SIG-M5 (cell line): ENCODE data around the gene OR51B5.
"Not testable (repeated sequence)": the region's sequence is repeated elsewhere in the genome, so short reads cannot be mapped to it uniquely, and the experiment has no call there.

Experiments
- DNase-seq: peaks from one replicate; lab custom pipeline; 2025; lab: John Stamatoyannopoulos, UW

Gene OR51B5

GRCh38 chr11:5343474-5344335 is at the start of gene OR51B5:
OR51B5 (minus strand) TSS chr11:5343524; CDS start chr11:5343524, 0 bp downstream.
- DNase-seq = no peak

- no peak for DNase-seq
Measured at GRCh38 chr11:5390210-5390609, 46.9 kb upstream of the OR51B5 start.

GRCh38 chr11:5384335-5384734 is 41.0 kb upstream of the OR51B5 start:
- no peak for DNase-seq

- DNase-seq = no peak
Measured at GRCh38 chr11:5383576-5383975, 40.3 kb upstream of the OR51B5 start, which contains the start of gene OR51M1. OR51M1 (plus strand) TSS chr11:5383812; CDS start chr11:5389399, 5,587 bp downstream.

- no peak for DNase-seq
Measured at GRCh38 chr11:5380740-5381342, 37.5 kb upstream of the OR51B5 start.

- DNase-seq = no peak
Measured at GRCh38 chr11:5369789-5370188, 26.5 kb upstream of the OR51B5 start.

GRCh38 chr11:5368502-5369043 is 25.2 kb upstream of the OR51B5 start:
- no peak for DNase-seq

GRCh38 chr11:5367448-5368074 is 24.2 kb upstream of the OR51B5 start:
- no peak for DNase-seq

- no peak for DNase-seq
Measured at GRCh38 chr11:5366856-5367255, 23.5 kb upstream of the OR51B5 start.

- DNase-seq = not testable (repeated sequence)
Measured at GRCh38 chr11:5366365-5366764, 23.0 kb upstream of the OR51B5 start.

- DNase-seq = no peak
Measured at GRCh38 chr11:5364214-5364613, 20.9 kb upstream of the OR51B5 start.

GRCh38 chr11:5363679-5364078 is 20.4 kb upstream of the OR51B5 start:
- no peak for DNase-seq

GRCh38 chr11:5362017-5362625 is 18.8 kb upstream of the OR51B5 start:
- DNase-seq = no peak

- DNase-seq = not testable (repeated sequence)
Measured at GRCh38 chr11:5356031-5356430, 12.7 kb upstream of the OR51B5 start.

- DNase-seq = no peak
Measured at GRCh38 chr11:5351208-5351607, 7.9 kb upstream of the OR51B5 start, which contains the start of gene OR51B6. OR51B6 (plus strand) TSS chr11:5351508; CDS start chr11:5351508, 0 bp downstream.

GRCh38 chr11:5349550-5349949 is 6.2 kb upstream of the OR51B5 start:
- no peak for DNase-seq

- no peak for DNase-seq
Measured at GRCh38 chr11:5348551-5349194, 5.3 kb upstream of the OR51B5 start.

- no peak for DNase-seq
Measured at GRCh38 chr11:5345831-5346230, 2.5 kb upstream of the OR51B5 start.

GRCh38 chr11:5339771-5340322 is 3.5 kb downstream of the OR51B5 start:
- DNase-seq = no peak

GRCh38 chr11:5337253-5337652 is 6.1 kb downstream of the OR51B5 start:
- not testable (repeated sequence) for DNase-seq

GRCh38 chr11:5336331-5336730 is 7.0 kb downstream of the OR51B5 start:
- no peak for DNase-seq
